GM12864 (cell line): Measurements from ENCODE around the gene SLC25A3.
"Not testable (repeated sequence)": the region's sequence is repeated elsewhere in the genome, so short reads cannot be mapped to it uniquely, and the experiment has no call there.

Experiments used
- DNase-seq: peaks from one replicate; pipeline ENCODE4 v3.0.0-alpha.2; 2011; ENCODE audit warnings: low read depth
- H3K4me3 ChIP-seq: 2 replicates; pipeline ENCODE4 v1.5.1; 2011; ENCODE audit warnings: mild to moderate bottlenecking, low read depth, low read length, control low read depth
- CTCF ChIP-seq: IDR thresholded peaks from 2 replicates; pipeline ENCODE4 v1.5.1; 2011; ENCODE audit warnings: low read depth, mild to moderate bottlenecking, moderate library complexity, low read length, control low read depth, inconsistent platforms; ENCODE audit errors: missing control alignments

The SLC25A3 gene

GRCh38 chr12:98561846-98562245 is 31.6 kb upstream of the SLC25A3 start:
- no peak overlapping the region for H3K4me3 ChIP-seq
- no peak for TF ChIP-seq CTCF

GRCh38 chr12:98572010-98572409 is 21.5 kb upstream of the SLC25A3 start:
- no peak for DNase-seq
- TF ChIP-seq CTCF: peak; percentile 52
- H3K4me3 ChIP-seq: no peak overlapping the region

More at GRCh38 chr12:98561846-98562245, 31.6 kb upstream of the SLC25A3 start:
- no peak for DNase-seq

GRCh38 chr12:98574110-98574509 is 19.4 kb upstream of the SLC25A3 start:
- H3K4me3 ChIP-seq: no peak overlapping the region
- no peak for DNase-seq
- TF ChIP-seq CTCF: no peak

- H3K4me3 ChIP-seq: no peak overlapping the region
- no peak for DNase-seq
- no peak for TF ChIP-seq CTCF
These were observed 18.5 kb upstream of the SLC25A3 start for GRCh38 chr12:98575013-98575412.

GRCh38 chr12:98576795-98577194 is 16.7 kb upstream of the SLC25A3 start:
- not testable (repeated sequence) for DNase-seq, H3K4me3 ChIP-seq

GRCh38 chr12:98578392-98578791 is 15.1 kb upstream of the SLC25A3 start:
- no peak overlapping the region for H3K4me3 ChIP-seq
- no peak for TF ChIP-seq CTCF
- no peak for DNase-seq

- TF ChIP-seq CTCF: no peak
- DNase-seq: no peak
- no peak overlapping the region for H3K4me3 ChIP-seq
These were observed 14.7 kb upstream of the SLC25A3 start for GRCh38 chr12:98578821-98579220.

GRCh38 chr12:98579347-98579746 is 14.1 kb upstream of the SLC25A3 start:
- H3K4me3 ChIP-seq: no peak overlapping the region
- no peak for DNase-seq
- TF ChIP-seq CTCF: no peak
